ENCODE results near the gene MAP6.

Gene MAP6

DNA sequence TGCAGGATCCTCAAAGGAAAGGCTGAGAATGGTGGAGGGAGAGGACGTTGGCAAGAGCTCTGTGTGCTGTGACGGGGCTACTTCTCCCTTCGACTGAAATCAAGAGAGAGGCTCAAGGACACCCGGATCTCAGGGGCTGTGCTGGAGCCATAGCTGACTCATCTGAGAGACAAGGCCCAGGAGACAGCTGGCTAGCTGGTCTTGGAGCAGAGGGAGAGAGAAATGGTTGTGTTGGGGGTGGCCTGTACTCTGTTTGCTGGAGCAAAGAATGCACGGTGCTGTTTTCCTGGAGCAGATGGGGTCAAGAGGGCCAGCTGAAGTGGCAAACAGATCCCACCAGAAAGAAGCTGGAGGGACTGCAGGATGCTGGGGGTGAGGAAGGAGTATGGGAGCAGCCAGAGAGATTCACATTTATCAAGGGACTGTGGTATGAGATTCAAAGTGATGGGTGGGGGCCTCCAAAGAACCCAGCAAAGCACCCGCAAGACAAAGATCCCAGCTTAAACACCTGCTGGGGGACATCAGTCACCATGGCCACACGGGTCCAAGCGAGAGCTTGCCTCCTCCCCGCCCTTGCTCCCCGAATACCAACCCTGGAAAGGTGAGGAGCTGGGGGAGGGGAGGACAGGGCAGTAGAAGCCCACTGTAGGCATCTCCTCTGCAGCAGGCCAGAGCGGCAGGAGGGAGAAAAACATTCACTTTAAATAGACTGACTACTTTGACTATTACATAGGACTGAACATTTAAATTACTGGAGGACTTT is 40.8 kb downstream of the MAP6 start:
- no peak for DNase-seq

DNA sequence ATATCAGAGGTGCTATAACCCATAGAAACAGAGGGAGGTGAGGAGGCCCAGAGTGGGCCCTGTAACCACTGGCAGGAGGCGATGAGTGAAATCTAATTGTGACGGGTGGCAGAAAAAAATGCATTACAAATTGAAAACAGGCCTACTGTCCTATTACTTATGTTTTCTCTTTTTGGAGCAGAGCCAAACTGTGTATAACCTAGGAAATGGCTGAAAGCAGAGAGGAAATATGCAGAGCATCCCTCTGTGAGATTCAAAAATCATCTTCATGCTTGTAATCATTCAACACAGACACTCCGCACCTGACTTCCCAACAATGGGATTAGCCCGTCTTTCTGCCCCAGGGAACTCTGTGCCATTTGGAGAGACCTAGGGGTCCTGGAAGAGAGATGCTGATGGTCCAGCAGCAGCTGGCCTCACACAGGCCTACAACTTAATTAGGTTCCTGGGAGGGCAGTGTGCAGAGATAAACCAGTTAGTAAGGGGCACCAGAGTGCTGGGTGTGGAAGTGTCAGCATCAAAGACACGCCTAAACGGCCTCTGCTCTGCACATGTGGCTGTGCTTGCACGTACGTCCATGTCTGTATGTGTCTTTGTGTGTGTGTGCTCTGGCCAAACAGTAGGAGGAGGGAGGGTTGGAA is 41.8 kb downstream of the MAP6 start:
- DNase-seq, result no peak

DNA sequence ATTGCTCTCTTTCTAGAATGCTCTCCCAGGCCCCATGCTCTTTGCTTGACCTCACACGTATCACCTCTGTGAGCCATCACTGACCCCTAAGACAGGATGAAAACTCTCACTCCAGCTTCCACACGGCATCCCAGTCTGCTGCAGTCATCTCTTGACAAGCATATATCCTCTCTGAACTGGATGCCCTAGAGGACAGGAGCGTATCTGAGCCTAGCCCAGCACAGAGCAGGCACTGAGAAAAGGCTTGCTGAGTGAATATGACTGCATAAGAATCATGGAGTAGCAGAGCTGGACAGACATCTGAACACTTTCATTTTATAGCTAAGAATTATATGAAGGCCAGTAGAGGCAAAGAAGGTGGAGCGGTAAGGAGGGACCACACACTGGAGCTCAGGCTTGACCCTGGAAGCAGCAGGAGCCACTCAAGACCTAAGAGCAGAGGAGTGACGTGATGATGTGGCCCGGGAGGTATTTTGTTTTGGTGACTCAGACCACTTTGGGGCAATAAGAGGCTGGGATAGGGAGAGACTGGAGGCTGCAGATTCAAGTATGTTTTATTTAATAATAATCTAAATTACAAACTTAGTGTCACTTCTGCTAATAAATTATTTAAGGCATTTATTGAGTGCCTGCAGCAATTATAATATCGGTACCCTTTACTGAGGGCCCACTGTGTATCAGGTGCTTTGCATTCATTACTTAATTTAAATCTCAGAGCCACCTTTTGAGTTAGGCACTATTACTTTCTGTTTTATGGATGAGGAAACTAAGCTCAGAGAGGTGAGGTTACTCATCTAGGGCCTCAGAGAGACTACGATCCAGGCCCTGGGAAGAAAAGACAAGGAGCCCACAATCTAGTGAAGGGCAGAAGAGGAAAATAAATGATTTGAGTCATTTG is 42.6 kb downstream of the MAP6 start:
- no peak for DNase-seq

DNA sequence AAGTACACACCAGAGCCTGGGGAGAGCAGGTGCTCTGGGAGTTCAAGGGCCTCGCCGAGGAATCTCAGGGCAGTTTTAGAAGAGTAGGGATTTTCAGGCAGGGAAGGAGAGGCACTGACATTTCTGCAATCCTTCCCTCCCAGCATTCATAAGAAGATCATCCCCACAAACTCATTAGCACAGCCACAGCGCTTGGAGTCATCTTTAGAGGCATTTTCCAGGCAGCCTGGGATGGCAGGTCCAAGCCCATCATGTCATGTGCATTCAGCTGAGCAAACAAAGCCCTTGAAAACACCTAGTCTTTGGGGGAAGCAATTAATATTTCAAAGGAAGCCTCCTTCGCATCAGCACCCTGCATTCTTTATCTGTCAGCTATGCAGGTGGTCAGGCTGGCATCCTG is 43.8 kb downstream of the MAP6 start:
- DNase-seq, result no peak

DNA sequence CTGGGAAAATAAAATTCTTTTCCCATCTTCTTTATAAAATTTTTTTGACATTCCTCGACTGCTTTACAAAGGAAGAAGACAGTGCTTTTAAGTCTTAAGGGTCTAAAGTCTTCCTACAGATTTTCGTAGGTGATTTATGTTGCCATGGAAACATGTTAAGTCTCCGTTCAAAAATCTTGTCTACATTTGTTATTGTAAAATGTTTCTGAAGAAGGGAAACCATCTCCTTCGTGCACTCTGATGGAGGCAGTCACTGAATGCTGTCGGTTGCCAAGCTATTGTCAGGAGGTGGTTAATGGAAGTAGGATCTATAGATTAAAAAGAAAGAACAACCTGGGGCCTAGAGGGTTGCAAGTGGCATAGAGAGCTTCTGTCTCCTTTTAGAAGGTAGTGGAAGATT is 52.6 kb downstream of the MAP6 start:
- DNase-seq, result no peak

DNA sequence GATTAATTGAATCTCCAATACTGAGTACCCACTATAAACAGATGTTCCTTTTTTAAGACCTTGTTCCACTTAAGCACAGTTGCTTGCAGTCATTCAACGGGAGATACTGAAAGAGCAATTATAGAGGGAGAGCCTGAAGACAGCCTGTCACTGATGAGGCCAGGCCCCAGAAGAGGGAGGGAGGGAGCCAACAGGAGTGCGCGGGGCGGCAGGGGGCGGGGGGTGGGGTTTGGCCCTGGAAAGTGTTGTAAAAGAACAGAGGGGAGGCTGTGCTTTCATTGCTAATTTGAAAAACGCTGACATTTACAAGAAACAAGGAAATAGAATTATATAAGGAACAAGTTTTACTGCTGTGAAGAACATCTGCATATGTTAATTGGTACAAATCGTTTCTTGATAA is 53.1 kb downstream of the MAP6 start:
- DNase-seq, result no peak

DNA sequence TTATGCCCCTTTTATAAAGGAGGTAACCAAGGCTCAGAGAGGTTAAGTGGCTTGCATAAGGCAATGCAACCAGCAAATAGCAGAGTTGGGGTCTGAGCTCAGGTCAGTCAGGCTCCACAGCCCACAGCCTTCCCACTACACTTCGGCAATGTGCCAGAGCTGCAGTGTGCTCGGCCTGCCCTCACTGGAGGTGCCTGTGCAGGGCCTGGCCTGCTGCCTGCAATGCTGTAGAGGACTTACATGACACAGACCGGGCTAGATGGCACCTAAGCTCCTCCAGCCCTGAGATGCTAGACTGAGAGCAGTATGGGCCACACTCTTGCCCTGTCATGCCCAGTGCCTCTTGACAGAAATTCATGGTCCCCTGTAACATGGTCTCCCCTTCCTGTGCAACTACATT is 57.0 kb downstream of the MAP6 start:
- DNase-seq, result no peak

DNA sequence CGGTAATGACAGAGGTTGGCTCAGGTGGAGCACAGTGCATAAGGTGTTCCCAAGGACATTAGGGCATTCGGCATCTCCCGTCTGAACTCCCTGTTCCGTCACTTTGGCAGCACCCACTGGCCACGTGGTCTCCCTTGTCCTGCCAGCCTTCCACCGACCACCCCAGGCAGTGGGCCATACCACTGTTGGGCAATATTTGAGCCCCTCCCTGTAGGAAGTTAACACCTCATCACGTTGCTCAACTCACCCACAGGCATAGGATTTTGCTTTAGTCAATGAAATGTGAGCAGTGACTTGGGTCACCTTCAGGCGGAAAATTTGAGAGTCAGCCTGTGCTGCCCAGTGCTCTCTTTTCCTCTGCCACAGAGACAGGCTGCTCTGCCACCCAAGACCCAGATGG is 62.7 kb downstream of the MAP6 start:
- no peak for DNase-seq

DNA sequence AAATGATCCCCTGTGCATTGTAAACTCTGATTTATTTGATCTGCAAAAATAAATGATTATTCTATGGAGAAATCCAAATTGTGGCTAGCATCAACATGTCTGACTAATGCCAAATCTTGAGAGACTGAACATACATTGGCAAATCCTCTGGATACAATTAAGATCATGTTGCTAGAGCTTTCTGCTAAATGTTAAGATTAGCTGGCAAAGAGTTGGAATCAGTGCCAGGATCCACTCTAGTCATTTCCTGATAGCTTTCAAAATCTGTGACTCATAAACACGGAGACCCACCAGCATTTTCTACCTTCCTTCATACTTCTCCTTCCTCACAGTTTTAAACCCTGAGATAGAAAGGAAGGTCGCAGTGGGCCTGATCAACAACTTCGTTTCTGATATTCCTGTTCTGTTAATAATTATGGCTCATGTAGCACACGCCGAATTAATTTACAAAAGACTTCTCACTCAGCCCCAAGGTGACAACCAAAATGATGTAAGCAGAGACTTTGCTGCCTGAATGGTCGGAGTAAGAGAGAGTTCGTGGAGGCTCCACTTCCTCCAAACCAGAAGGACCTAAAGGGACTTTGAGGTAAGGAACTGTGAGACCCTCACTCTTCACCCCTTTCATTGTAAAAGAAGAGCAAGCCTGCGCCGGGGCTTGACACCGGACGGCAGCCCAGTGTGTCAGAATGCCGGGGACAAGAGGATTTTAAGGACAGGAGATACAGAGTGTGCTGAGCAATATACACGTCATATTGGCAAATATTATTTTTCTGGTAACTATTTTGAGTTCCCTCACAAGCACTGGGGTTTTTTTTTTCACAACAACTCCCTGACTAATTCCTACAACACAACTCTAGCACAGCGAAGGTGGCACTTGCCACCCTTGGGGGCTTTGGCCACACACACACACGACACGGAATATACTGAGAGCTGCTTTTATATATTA is 64.8 kb downstream of the MAP6 start:
- DNase-seq, result no peak

DNA sequence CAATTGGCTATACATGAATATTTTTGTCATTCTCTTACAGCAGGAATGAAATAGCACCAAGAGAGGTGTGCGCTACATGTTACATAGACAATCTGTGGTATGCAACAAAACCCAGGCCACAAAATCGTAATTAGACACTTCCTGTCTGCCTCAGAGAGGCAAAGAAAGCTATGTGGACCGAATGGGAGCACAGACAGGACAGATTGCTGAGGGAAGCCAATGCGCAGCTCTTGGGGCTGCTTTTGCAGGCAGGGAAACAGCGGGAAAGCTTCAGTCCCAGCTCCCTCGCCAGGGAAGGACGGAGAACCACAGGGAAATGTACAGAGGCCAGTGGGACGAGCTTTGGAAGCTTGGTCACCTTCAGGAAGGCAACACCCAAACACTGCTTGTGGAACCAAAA is 65.9 kb downstream of the MAP6 start:
- DNase-seq, result no peak

DNA sequence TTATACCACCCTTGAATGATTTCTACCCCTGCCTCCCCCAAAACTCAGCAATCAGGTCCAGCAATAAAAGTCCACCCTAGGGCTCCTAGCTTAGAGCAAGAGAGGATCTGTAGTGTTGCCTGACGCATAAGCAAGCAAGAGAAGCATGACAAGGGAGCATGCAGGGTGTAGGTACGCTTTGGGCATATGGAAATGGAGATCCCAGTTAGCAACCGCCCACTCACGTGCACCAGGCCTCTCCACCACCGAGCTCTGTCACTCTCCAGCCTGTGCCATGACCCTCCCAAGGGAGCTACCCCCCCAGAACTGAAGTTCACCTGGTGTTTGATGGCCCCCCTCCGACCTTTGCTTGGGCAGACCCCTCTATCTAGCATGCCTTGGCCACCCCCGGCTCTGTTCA is 67.3 kb downstream of the MAP6 start:
- DNase-seq, result no peak

DNA sequence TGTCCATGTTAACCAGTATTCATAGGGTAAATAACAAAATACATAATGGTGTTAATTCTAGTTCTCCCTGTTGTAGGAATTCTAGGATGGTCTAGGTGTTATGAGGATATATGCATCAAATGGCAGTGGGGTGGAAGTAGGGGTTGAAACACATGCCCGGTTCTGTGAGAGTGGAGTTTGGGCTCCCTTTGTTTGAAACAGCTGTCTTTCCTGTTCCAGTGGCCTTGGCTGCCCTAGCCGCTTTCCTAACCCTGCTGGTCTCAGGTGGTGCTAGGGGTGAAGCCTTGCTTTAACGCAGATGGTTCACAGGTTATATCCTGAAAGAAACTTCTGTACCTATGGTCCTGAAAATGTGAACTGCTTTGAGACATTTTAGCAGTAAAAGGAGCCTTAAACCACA is 68.5 kb downstream of the MAP6 start:
- DNase-seq, result no peak

DNA sequence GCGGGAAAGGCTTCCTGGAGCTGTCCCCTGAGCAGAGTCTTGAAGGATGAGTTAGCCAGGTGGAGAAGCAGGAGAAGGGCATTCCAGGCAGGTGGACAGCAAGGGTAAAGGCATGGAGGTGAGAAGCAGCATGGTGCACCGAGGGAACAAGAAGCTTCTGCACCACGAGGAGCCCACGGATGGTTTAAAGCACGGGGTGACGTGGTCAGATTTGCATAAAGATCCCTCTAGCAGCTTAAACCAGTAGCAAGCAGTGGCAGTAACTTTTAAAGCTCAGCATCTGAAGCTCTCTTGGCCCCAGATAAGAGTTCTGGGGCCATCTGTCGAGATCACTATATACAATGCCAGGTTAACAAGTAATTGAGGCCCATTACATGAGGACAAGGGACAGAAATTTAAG is 69.9 kb downstream of the MAP6 start:
- DNase-seq, result no peak

DNA sequence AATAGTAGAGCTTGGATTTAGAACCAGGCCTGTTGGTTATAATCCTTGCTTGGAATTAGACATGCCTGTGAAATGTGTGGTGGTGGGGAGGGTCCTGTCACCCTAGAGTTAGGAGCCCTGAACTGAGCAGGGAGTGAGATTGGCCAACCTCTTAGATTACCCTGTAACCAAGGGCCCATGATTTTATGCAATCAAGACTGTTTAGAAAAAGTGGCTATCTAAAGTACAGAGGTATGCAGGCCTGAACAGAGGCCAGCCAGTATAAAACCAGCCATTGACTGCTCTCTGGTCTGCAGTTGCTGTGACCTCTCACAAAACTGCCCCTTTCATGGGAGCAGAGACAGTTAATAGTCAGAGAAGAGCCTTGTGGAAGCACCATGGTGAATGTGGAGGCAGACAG is 70.6 kb downstream of the MAP6 start:
- DNase-seq, result no peak

DNA sequence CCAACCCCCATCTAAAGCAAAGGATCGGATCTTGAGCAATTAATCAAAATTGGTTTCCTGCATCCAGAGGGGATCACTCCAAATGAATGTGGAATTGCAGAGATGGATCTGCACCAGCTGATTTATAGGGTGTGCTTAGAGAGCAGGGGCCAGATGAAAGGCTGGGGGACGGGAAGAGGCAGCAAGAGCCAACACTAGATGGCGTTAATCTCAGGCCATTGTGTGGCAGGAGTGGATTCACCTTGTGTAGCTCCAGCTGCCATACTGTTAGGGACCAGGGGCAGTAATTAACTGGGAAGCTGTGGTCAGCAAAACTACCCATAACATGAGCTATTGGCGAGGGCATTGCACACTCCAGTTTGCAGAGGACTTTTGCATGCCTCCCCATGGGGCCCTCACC is 71.2 kb downstream of the MAP6 start:
- DNase-seq, result no peak

DNA sequence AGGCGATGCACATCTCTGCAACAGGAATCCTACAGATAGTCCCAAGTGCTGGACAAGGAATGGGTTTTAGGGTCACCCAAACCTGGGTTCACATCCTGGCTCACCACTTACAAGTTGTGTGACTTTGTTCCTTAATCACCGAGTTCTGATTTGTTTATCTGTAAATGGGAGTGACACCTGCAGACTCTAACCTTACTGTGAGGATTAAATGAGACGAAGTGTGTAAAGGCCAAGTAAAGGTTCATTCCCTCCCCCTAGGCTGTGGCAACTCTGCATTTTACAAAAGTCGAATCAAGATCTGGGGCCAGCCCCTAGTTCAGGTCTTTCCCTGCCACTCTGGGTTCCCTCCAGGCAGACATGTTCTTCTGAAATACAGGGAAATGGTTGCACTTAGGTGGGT is 71.9 kb downstream of the MAP6 start:
- no peak for DNase-seq

DNA sequence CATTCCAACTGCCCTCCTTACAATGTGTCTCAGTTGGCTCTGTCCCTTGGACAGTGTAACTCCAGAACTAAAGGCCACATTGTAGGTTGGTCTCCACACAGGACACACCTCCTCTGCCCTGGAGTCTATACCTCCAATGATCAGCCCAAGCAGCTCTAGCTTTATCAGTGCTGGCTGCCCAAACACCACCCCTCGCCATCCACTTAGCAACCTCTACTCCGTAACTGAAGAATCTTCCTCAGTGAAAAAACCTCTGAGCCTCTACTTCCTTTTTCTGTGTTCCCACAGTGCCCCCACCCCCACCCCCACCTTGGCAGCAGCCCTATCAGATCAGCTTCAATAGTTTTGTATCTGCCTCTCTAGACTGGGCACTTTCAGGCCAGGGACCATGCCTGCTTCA is 73.4 kb downstream of the MAP6 start:
- no peak for DNase-seq

DNA sequence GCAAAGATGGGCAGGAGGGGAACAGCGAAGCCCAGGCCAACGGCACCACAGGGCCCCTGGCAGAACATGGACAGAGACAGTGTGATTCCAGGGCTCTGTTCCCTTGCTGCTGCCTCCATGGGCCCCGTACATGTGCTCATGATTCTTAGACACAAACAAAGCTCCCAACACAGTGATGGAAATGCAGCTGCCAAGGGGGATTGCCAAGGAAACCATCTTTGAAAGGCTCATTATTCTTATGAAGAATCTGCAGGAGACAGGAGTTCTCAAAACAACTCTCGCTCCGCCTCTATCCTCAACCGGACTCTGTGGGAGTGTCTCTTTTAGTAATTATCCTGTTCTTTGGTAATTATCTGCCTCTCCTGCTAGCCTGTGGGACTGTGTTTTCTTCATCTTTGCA is 74.6 kb downstream of the MAP6 start:
- DNase-seq, result no peak

DNA sequence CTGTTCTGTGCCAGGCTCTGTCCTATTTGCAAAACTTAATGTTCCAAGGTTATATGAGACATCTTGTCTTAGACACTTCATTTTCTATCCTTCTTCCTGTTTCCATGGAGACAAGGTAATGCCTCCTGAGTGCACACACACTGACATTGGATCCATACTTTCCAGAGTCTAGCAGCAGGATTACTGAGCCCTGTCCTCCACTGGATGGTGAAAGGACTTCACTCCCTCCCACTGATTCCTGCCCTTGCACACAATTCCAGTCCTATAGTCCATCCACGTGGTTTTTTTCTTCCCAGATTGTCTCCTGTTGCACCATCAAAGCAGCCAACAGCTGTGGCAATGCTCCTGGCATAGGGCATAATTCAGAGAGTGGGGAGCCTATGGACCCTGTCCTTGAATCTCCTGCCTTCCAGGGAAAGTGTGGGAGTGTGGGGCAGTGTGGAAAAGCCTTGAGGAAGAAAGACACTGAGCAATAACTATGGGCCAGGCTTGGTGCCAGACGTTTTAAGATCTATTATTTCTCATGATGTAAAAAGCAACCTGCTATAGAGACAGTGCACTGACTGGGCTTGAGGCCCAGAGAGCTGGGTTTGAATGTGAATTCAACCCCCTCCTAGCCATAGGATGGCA is 75.4 kb downstream of the MAP6 start:
- DNase-seq, result no peak

DNA sequence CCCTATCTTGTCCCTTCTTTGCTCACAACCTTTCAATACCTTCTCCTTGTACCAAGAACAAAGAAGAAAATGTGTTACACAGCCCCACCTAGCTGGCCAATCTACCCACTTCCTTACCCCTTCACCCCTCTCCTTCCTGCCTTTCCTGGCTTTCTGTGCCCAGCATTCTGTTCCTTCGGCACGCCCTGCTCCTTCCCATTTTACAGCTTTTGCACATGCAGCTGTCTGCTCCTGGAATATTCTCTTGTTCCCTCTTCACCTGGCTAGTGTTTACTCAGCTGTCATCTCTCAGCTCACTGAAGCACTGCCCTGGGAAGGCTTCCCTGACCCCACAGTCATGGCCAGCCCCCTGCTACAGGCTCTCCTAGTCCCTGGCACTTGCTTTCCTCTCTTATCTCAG is 76.1 kb downstream of the MAP6 start:
- no peak for DNase-seq

DNA sequence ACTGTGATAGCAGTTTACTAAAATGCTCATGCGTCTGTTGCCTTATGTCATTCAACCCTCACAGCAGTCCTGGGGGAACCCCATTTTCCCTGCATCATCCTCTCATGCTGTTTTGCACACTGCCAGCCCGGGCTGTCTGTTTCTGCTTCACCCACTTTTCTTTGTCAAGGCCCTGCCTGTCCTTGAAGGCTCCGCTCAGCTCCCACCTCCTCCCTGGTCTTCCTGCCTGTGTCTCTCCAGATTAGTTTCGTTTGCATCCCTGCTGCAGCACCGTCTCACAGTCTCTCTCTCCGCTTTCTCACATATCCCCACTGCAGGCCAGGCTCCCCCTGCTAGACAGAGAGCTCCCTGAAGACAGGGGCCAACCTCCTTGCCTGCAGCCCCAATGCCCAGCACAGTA is 76.9 kb downstream of the MAP6 start:
- DNase-seq, result no peak

DNA sequence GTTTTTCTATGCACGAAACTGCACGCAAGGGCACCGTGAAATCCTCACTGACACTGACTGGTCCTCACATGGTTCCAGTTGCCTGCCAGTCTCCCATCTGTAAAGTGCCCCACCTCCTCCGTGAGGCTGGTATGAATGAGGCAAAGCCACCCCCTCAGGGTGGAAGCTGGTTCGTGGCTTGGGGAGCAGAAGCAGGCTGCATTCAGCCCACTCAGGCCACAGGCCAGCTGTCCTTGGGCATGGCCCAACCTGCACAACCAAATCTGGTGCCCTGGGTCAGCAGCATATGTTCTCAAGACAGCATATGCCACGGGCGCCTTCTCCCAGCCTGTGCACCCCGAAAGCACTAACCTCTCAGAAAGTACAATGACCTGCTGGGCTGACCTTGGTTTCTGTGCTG is 77.5 kb downstream of the MAP6 start:
- no peak for DNase-seq

Data from activated T-cell treated with anti-CD3 and anti-CD28 coated beads, Interleukin-2, amount 50 U/mL, for 48 hours (primary cell).